ENCODE data around the gene GATC. TPM values are rescaled to one million over a fixed set of nuclear protein-coding genes. Genes with fewer than 3 reads are reported as not detected.
"Not testable (repeated sequence)": the region's sequence is repeated elsewhere in the genome, so short reads cannot be mapped to it uniquely, and the experiment has no call there.

The GATC gene
- total RNA-seq, 1 donor from 2014 or later = 25.3 TPM

GRCh38 chr12:120432772-120433525, 13.3 kb upstream of the GATC start:
- H3K4me3 ChIP-seq (ENCODE audit: low read depth, low read length) = no peak overlapping the region
- TF ChIP-seq CTCF (conservative IDR thresholded peaks at IDR 0.05; ENCODE audit: low read depth, low read length) = no peak
- DNase-seq (ENCODE audit: low read depth) = no peak

GRCh38 chr12:120437735-120438494, 8.3 kb upstream of the GATC start, which contains the start of gene COX6A1:
Gene COX6A1, plus strand, starts transcription at chr12:120438113. Its CDS starts 14 bp downstream, at chr12:120438127.
- peak within 1 kb of the TSS; percentile 92 for H3K4me3 ChIP-seq (ENCODE audit: low read depth, low read length)
- DNase-seq (ENCODE audit: low read depth) = peak; percentile 84
- TF ChIP-seq CTCF (conservative IDR thresholded peaks at IDR 0.05; ENCODE audit: low read depth, low read length) = peak; percentile 6

GRCh38 chr12:120438495-120439198, 7.6 kb upstream of the GATC start:
- DNase-seq (ENCODE audit: low read depth) = no peak
- no peak for TF ChIP-seq CTCF (conservative IDR thresholded peaks at IDR 0.05; ENCODE audit: low read depth, low read length)
- peak overlapping the region; percentile 92 for H3K4me3 ChIP-seq (ENCODE audit: low read depth, low read length)

- TF ChIP-seq CTCF (conservative IDR thresholded peaks at IDR 0.05; ENCODE audit: low read depth, low read length) = peak; percentile 69
- H3K4me3 ChIP-seq (ENCODE audit: low read depth, low read length) = peak overlapping the region; percentile 92
- no peak for DNase-seq (ENCODE audit: low read depth)
These were observed 6.5 kb upstream of the GATC start for GRCh38 chr12:120439646-120440247.

GRCh38 chr12:120444676-120445075, 1.6 kb upstream of the GATC start:
- H3K4me3 ChIP-seq (ENCODE audit: low read depth, low read length) = no peak overlapping the region
- TF ChIP-seq CTCF (conservative IDR thresholded peaks at IDR 0.05; ENCODE audit: low read depth, low read length) = no peak
- DNase-seq (ENCODE audit: low read depth) = no peak

- DNase-seq (ENCODE audit: low read depth) = not testable (repeated sequence)
- peak overlapping the region; percentile 90 for H3K4me3 ChIP-seq (ENCODE audit: low read depth, low read length)
These were observed 567 bp downstream of the GATC start for GRCh38 chr12:120446844-120447178.

- no peak overlapping the region for H3K4me3 ChIP-seq (ENCODE audit: low read depth, low read length)
- TF ChIP-seq CTCF (conservative IDR thresholded peaks at IDR 0.05; ENCODE audit: low read depth, low read length) = no peak
These were observed 1.7 kb downstream of the GATC start for GRCh38 chr12:120447992-120448391.

GRCh38 chr12:120452524-120452923, 6.3 kb downstream of the GATC start:
- DNase-seq (ENCODE audit: low read depth); H3K4me3 ChIP-seq (ENCODE audit: low read depth, low read length): not testable (repeated sequence)

More at GRCh38 chr12:120447992-120448391, 1.7 kb downstream of the GATC start:
- no peak for DNase-seq (ENCODE audit: low read depth)

All from epithelial cell of proximal tubule (primary cell).